MM.1S (cell line): Measurements from ENCODE around the gene LCE3B.

Experiments used
- DNase-seq: peaks from one replicate; pipeline ENCODE4 v3.0.0-alpha.2; 2015
- H2AFZ ChIP-seq: fragments of 300-600 bp; sonication (generic); 2 replicates; pipeline ENCODE4 v1.6.0; 2016; ENCODE audit warnings: antibody characterized with exemption, low read length
- H3F3A ChIP-seq: fragments of 300-600 bp; sonication (generic); 2 replicates; pipeline ENCODE4 v1.6.1; 2016; ENCODE audit warnings: mild to moderate bottlenecking, antibody characterized with exemption, low read length, moderate library complexity, mixed read lengths; ENCODE audit not compliant: insufficient read depth
- H3K27ac ChIP-seq: fragments of 300-600 bp; sonication (generic); 2 replicates; pipeline ENCODE4 v1.5.1; 2016; ENCODE audit warnings: mild to moderate bottlenecking, low read length
- H3K27me3 ChIP-seq: fragments of 300-600 bp; sonication (generic); replicated peaks from 2 replicates; pipeline ENCODE4 v1.6.0; 2016; ENCODE audit warnings: low read length; ENCODE audit not compliant: insufficient read depth
- H3K36me3 ChIP-seq: fragments of 300-600 bp; sonication (generic); replicated peaks from 2 replicates; pipeline ENCODE4 v1.6.1; 2016; ENCODE audit warnings: mild to moderate bottlenecking, low read length, mixed read lengths; ENCODE audit not compliant: insufficient read depth
- H3K4me1 ChIP-seq: fragments of 300-600 bp; sonication (generic); 2 replicates; pipeline ENCODE4 v1.6.1; 2016; ENCODE audit warnings: low read length, mixed read lengths
- H3K4me2 ChIP-seq: fragments of 300-600 bp; sonication (generic); 2 replicates; pipeline ENCODE4 v1.6.0; 2016; ENCODE audit warnings: low read depth, low read length
- H3K4me3 ChIP-seq: fragments of 300-600 bp; sonication (generic); 2 replicates; pipeline ENCODE4 v1.5.1; 2016; ENCODE audit warnings: low read length, mixed read lengths
- H3K79me2 ChIP-seq: fragments of 300-600 bp; sonication (generic); 2 replicates; pipeline ENCODE4 v1.6.1; 2016; ENCODE audit warnings: mixed run types, low read length, mixed read lengths
- H3K9ac ChIP-seq: fragments of 300-600 bp; sonication (generic); 2 replicates; pipeline ENCODE4 v1.6.1; 2016; ENCODE audit warnings: low read length, mixed read lengths
- H3K9me2 ChIP-seq: fragments of 300-600 bp; sonication (generic); replicated peaks from 2 replicates; pipeline ENCODE4 v1.6.1; 2016; ENCODE audit warnings: mild to moderate bottlenecking, low read length, mixed read lengths; ENCODE audit not compliant: insufficient read depth
- H3K9me3 ChIP-seq: fragments of 300-600 bp; sonication (generic); replicated peaks from 2 replicates; pipeline ENCODE4 v1.6.1; 2016; ENCODE audit warnings: mild to moderate bottlenecking, low read length, mixed read lengths; ENCODE audit not compliant: insufficient read depth
- H4K20me1 ChIP-seq: fragments of 300-600 bp; sonication (generic); 2 replicates; pipeline ENCODE4 v1.6.1; 2016; ENCODE audit warnings: mild to moderate bottlenecking, low read length, moderate library complexity, mixed read lengths; ENCODE audit not compliant: insufficient read depth
- CTCF ChIP-seq: fragments of 300-600 bp; sonication (generic); IDR thresholded peaks from 2 replicates; pipeline ENCODE4 v1.5.1; 2016; ENCODE audit warnings: antibody characterized with exemption, low read length, mixed read lengths
- EZH2 ChIP-seq: fragments of 300-600 bp; sonication (generic); optimal IDR thresholded peaks from 2 replicates; pipeline ENCODE3; 2017; ENCODE audit warnings: low read depth, mild to moderate bottlenecking, antibody characterized with exemption, low read length, mixed read lengths
- EZH2phosphoT487 ChIP-seq: fragments of 300-600 bp; sonication (generic); IDR thresholded peaks from 2 replicates; pipeline ENCODE4 v1.6.1; 2018; ENCODE audit warnings: antibody characterized with exemption, low read length

Gene LCE3B

DNA sequence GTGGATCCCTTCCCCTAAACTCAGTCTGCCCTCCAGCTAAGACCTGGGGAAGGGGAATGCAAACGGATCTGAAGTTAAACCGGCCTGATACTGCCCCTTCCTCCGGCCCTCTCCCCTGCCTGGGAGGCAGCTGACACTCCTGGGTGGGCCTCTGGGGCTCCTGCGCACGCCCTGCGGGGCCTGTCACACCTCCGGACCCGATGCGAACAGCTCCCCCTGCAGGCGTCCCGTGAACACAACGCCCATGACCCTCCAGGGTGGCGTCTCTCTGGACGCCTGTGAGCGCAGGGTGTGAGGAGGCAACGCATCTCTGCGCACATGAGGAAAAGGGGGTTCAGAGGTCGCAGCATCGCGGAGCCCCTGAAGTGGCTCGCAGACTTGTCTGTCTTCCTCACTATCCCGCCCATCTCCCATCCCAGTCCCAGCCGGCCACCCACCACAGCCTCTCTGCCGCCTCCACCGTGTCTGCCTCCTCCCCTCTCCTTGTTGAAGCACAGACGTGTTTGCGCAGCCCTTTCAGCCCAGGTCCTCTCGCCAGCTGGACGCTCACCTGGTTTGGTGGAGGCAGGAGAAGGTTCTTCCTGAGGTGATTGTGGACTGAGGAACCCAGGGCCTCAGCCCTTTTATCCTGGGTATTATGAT lies 9.7 kb downstream of the LCE3B start:
- TF ChIP-seq CTCF (peak; percentile 71), EZH2 (no peak), EZH2phosphoT487 (no peak)
- H3K36me3 ChIP-seq, result no peaks in the 10 kb centered on the region
- no peaks in the 10 kb centered on the region for H3K9me2 ChIP-seq
- H4K20me1 ChIP-seq, result no peaks in the 10 kb centered on the region
- H3K4me2 ChIP-seq, result peak overlapping the region; percentile 54
- no peak overlapping the region for H3K27ac ChIP-seq
- H3F3A ChIP-seq, result no peaks in the 10 kb centered on the region
- H2AFZ ChIP-seq, result peak overlapping the region; percentile 57
- no peaks in the 10 kb centered on the region for H3K27me3 ChIP-seq
- H3K79me2 ChIP-seq, result no peaks in the 10 kb centered on the region
- no peaks in the 10 kb centered on the region for H3K9me3 ChIP-seq
- no peak overlapping the region for H3K9ac ChIP-seq
- H3K4me3 ChIP-seq, result no peak overlapping the region
- DNase-seq, result peak; percentile 35
- H3K4me1 ChIP-seq, result no peaks in the 10 kb centered on the region

DNA sequence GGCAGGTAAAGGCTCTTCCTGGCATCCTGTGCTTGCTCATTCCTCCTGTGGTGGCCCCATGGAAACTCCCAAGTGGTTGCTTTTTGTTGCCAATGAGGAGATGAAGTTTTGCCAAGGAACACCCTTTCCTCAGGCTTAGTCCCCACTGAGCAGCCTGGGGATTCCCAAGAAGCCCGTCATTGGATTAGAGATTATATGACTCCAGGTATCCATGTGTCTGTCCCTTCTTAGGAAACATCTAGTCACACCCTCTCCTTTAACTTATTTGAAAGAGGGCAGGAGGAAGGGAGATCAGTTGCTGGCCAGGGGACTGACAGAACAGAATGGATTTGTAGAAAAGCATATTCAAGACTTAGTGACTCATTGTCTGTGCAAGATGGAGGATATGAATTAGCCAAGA lies 13.1 kb downstream of the LCE3B start:
- H3K9me2 ChIP-seq, result no peaks in the 10 kb centered on the region
- H2AFZ ChIP-seq, result no peak overlapping the region
- DNase-seq, result no peak
- H3K27me3 ChIP-seq, result no peaks in the 10 kb centered on the region
- no peaks in the 10 kb centered on the region for H3K36me3 ChIP-seq
- H4K20me1 ChIP-seq, result no peaks in the 10 kb centered on the region
- H3K4me3 ChIP-seq, result no peak overlapping the region
- no peak for TF ChIP-seq CTCF
- H3K4me2 ChIP-seq, result no peak overlapping the region
- H3K4me1 ChIP-seq, result no peaks in the 10 kb centered on the region
- H3F3A ChIP-seq, result no peaks in the 10 kb centered on the region
- no peak overlapping the region for H3K9ac ChIP-seq
- no peaks in the 10 kb centered on the region for H3K79me2 ChIP-seq
- no peaks in the 10 kb centered on the region for H3K9me3 ChIP-seq
- no peak overlapping the region for H3K27ac ChIP-seq

DNA sequence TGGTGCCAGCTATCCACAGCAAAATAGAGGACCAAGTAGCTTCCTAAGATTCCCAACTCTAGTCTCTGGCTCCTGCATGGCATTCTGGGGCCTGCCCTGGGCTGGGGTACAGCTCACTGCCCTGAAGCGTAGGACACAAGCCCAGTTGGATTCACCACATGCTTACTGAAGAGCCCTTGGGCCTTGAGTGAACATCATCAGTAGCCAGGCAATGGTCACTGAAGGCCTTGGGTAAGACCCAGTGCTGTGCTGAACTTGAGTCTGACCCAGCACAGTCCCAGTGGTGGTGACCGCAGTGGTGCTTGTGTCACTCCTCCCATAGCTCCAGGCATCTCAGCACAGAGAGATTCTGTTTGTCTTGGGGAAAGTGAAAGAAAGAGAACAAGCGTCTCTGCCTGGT lies 17.0 kb downstream of the LCE3B start:
- Histone ChIP-seq H2AFZ (no peak overlapping the region), H3K4me3 (no peak overlapping the region), H3K27ac (no peak overlapping the region), H3F3A (no peaks in the 10 kb centered on the region), H3K9me2 (no peaks in the 10 kb centered on the region), H3K79me2 (no peaks in the 10 kb centered on the region), H4K20me1 (no peaks in the 10 kb centered on the region), H3K9ac (no peak overlapping the region), H3K9me3 (no peaks in the 10 kb centered on the region), H3K4me1 (no peaks in the 10 kb centered on the region), H3K36me3 (no peaks in the 10 kb centered on the region), H3K4me2 (no peak overlapping the region), H3K27me3 (no peaks in the 10 kb centered on the region)
- no peak for TF ChIP-seq CTCF
- TF ChIP-seq EZH2, result no peak
- DNase-seq, result no peak
